WTC11 (cell line): ENCODE measurements around the gene AKR1E2.

Source experiments
- CTCF ChIP-seq: fragments of 200-600 bp; IDR thresholded peaks from 2 replicates; pipeline ENCODE4 v1.8.0; 2022; ENCODE audit warnings: antibody characterized with exemption
- ETV6 ChIP-seq: sonication (generic); formaldehyde crosslinking; IDR thresholded peaks from 2 replicates; pipeline ENCODE4 v1.8.1; 2022; ENCODE audit warnings: mild to moderate bottlenecking, missing genetic modification reagents
- FOXP4 ChIP-seq: sonication (generic); formaldehyde crosslinking; IDR thresholded peaks from 2 replicates; pipeline ENCODE4 v1.8.0; 2022; ENCODE audit warnings: mild to moderate bottlenecking, missing genetic modification reagents
- GABPB1 ChIP-seq: sonication (generic); formaldehyde crosslinking; IDR thresholded peaks from 2 replicates; pipeline ENCODE4 v1.8.1; 2023; ENCODE audit warnings: mild to moderate bottlenecking, missing genetic modification reagents
- JUN ChIP-seq: sonication (generic); formaldehyde crosslinking; IDR thresholded peaks from 2 replicates; pipeline ENCODE4 v1.8.0; 2023; ENCODE audit warnings: mild to moderate bottlenecking, missing genetic modification reagents
- MYBL2 ChIP-seq: sonication (generic); formaldehyde crosslinking; IDR thresholded peaks from 2 replicates; pipeline ENCODE4 v1.8.1; 2023; ENCODE audit warnings: mild to moderate bottlenecking, moderate library complexity, missing genetic modification reagents
- NFYB ChIP-seq: sonication (generic); formaldehyde crosslinking; conservative IDR thresholded peaks from 2 replicates; pipeline ENCODE4 v1.8.0; 2022; ENCODE audit warnings: low read depth, missing genetic modification reagents
- SP1 ChIP-seq: sonication (generic); formaldehyde crosslinking; conservative IDR thresholded peaks from 2 replicates; pipeline ENCODE4 v1.8.1; 2022; ENCODE audit warnings: missing genetic modification reagents
- STAT6 ChIP-seq: sonication (generic); formaldehyde crosslinking; conservative IDR thresholded peaks from 2 replicates; pipeline ENCODE4 v1.8.1; 2023; ENCODE audit warnings: mild to moderate bottlenecking, low read depth, missing genetic modification reagents, moderate library complexity
- USF2 ChIP-seq: sonication (generic); formaldehyde crosslinking; IDR thresholded peaks from 2 replicates; pipeline ENCODE4 v1.8.1; 2023; ENCODE audit warnings: mild to moderate bottlenecking, missing genetic modification reagents, moderate library complexity
- ZNF263 ChIP-seq: sonication (generic); formaldehyde crosslinking; IDR thresholded peaks from 2 replicates; pipeline ENCODE4 v1.8.1; 2022; ENCODE audit warnings: low read depth, mild to moderate bottlenecking, moderate library complexity, missing genetic modification reagents

DNA sequence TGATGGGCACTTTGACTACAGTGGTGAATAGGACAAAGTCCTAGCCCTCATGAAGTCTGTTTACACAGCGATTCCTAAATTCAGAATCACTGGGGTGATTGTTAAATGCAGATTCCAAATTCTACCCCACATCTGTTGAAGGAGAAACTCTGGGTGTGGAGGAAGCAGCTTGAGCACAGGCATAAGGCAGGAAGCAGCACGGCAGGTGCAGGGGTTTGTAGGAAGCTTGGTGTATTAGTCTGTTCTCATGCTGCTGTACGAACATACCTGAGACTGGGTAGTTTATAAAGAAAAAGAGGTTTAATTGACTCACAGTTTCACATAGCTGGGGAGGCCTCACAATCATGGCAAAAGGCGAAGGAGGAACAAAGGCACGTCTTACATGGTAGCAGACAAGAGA, 5.1 kb downstream of the AKR1E2 start:
- no peak for TF ChIP-seq CTCF
- no peak for TF ChIP-seq SP1 (CRISPR knock-in tag)
- TF ChIP-seq JUN = no peak
- TF ChIP-seq GABPB1 (CRISPR knock-in tag) = no peak
- no peak for TF ChIP-seq ZNF263 (CRISPR knock-in tag)
- TF ChIP-seq FOXP4 (CRISPR knock-in tag) = no peak
- TF ChIP-seq STAT6 (CRISPR knock-in tag) = no peak
- TF ChIP-seq MYBL2 = no peak
- no peak for TF ChIP-seq ETV6
- TF ChIP-seq NFYB (CRISPR knock-in tag) = no peak
- no peak for TF ChIP-seq USF2 (CRISPR knock-in tag)
